Activated CD4-positive, alpha-beta T cell treated with anti-CD3 and anti-CD28 coated beads, Interleukin-2, amount 10 ng/mL, durations not matched to agents 7 days and 5 days (primary cell): ENCODE data around the gene TRIM9. TPM values are rescaled to one million over a fixed set of nuclear protein-coding genes. Genes with fewer than 3 reads are reported as not detected.

Experiments
- CTCF ChIA-PET: fragments of 350-600 bp; sonication (Branson Sonifier 250); formaldehyde crosslinking; loops from one replicate; lab custom pipeline; 2021; ENCODE audit warnings: antibody characterized with exemption; lab: Charles Lee
- POLR2A ChIA-PET: fragments of 350-600 bp; sonication (Branson Sonifier 250); formaldehyde crosslinking; loops from one replicate; lab custom pipeline; 2021; ENCODE audit warnings: antibody characterized with exemption; lab: Charles Lee
- DNase-seq: peaks from one replicate; pipeline ENCODE4 v3.0.0-alpha.2; 2020
- H3K27ac Mint-ChIP-seq: one replicate; pipeline ENCODE4 v1.8.0; 2021; ENCODE audit warnings: mild to moderate bottlenecking, moderate library complexity, mixed read lengths
- H3K27me3 Mint-ChIP-seq: one replicate; pipeline ENCODE4 v1.8.0; 2021; ENCODE audit warnings: mixed read lengths
- H3K36me3 Mint-ChIP-seq: one replicate; pipeline ENCODE4 v1.8.0; 2021; ENCODE audit warnings: low read depth, mixed read lengths
- H3K4me1 Mint-ChIP-seq: one replicate; pipeline ENCODE4 v1.8.0; 2021; ENCODE audit warnings: mixed read lengths
- H3K4me3 Mint-ChIP-seq: one replicate; pipeline ENCODE4 v1.8.0; 2021; ENCODE audit warnings: mild to moderate bottlenecking, moderate library complexity, mixed read lengths
- H3K9me3 Mint-ChIP-seq: one replicate; pipeline ENCODE4 v1.8.0; 2021; ENCODE audit warnings: mixed read lengths
- total RNA-seq, 2 experiments: library from RNA; stranded (reverse); gene quantifications; one replicate each; pipeline ENCODE4 v1.2.3, GENCODE V29; 2021

The TRIM9 gene
- total RNA-seq, 2 experiments from 2014 or later: 0.30 to 0.44 TPM

GRCh38 chr14:50979941-50980850 lies 114.7 kb downstream of the TRIM9 start:
- POLR2A ChIA-PET: no interaction called here
- peaks cover 7% of the 10 kb centered on the region for H3K27me3 Mint-ChIP-seq
- H3K4me3 Mint-ChIP-seq: no peak overlapping the region
- H3K4me1 Mint-ChIP-seq: no peaks in the 10 kb centered on the region
- no peaks in the 10 kb centered on the region for H3K9me3 Mint-ChIP-seq
- no peak overlapping the region for H3K27ac Mint-ChIP-seq
- CTCF ChIA-PET: no interaction called here
- no peaks in the 10 kb centered on the region for H3K36me3 Mint-ChIP-seq
- no peak for DNase-seq

GRCh38 chr14:50978888-50979287 lies 116.0 kb downstream of the TRIM9 start:
- DNase-seq: no peak
- Mint-ChIP-seq H3K4me1 (no peaks in the 10 kb centered on the region), H3K27ac (no peak overlapping the region), H3K27me3 (peaks cover 7% of the 10 kb centered on the region), H3K36me3 (no peaks in the 10 kb centered on the region), H3K4me3 (no peak overlapping the region), H3K9me3 (no peaks in the 10 kb centered on the region)
- ChIA-PET CTCF (no interaction called here), POLR2A (no interaction called here)

- DNase-seq: no peak
- CTCF ChIA-PET: no interaction called here
- Mint-ChIP-seq H3K27me3 (peaks cover 7% of the 10 kb centered on the region), H3K4me3 (no peak overlapping the region), H3K9me3 (no peaks in the 10 kb centered on the region), H3K36me3 (no peaks in the 10 kb centered on the region), H3K27ac (no peak overlapping the region), H3K4me1 (no peaks in the 10 kb centered on the region)
- POLR2A ChIA-PET: no interaction called here
Observed at GRCh38 chr14:50978529-50978871, 116.4 kb downstream of the TRIM9 start.

GRCh38 chr14:50977863-50978528 lies 116.9 kb downstream of the TRIM9 start:
- Mint-ChIP-seq H3K4me1 (no peaks in the 10 kb centered on the region), H3K27ac (no peak overlapping the region), H3K4me3 (no peak overlapping the region), H3K27me3 (peaks cover 7% of the 10 kb centered on the region), H3K9me3 (no peaks in the 10 kb centered on the region), H3K36me3 (no peaks in the 10 kb centered on the region)
- ChIA-PET CTCF (no interaction called here), POLR2A (no interaction called here)
- no peak for DNase-seq

GRCh38 chr14:50974118-50974517 lies 120.8 kb downstream of the TRIM9 start:
- peaks cover 4% of the 10 kb centered on the region for H3K27me3 Mint-ChIP-seq
- CTCF ChIA-PET: no interaction called here

GRCh38 chr14:50972734-50973133 lies 122.2 kb downstream of the TRIM9 start:
- Mint-ChIP-seq H3K4me1 (no peaks in the 10 kb centered on the region), H3K27me3 (peaks cover 7% of the 10 kb centered on the region), H3K36me3 (no peaks in the 10 kb centered on the region), H3K27ac (no peak overlapping the region), H3K9me3 (no peaks in the 10 kb centered on the region), H3K4me3 (no peak overlapping the region)
- ChIA-PET POLR2A (no interaction called here), CTCF (no interaction called here)
- DNase-seq: no peak

More at GRCh38 chr14:50974118-50974517, 120.8 kb downstream of the TRIM9 start:
- DNase-seq: no peak
- Mint-ChIP-seq H3K36me3 (no peaks in the 10 kb centered on the region), H3K4me3 (no peak overlapping the region), H3K4me1 (no peaks in the 10 kb centered on the region), H3K9me3 (no peaks in the 10 kb centered on the region), H3K27ac (no peak overlapping the region)
- POLR2A ChIA-PET: no interaction called here

GRCh38 chr14:50970886-50971781 lies 123.8 kb downstream of the TRIM9 start:
- no peak for DNase-seq
- no peak overlapping the region for H3K4me3 Mint-ChIP-seq
- no peaks in the 10 kb centered on the region for H3K9me3 Mint-ChIP-seq
- no peaks in the 10 kb centered on the region for H3K4me1 Mint-ChIP-seq
- peaks cover 7% of the 10 kb centered on the region for H3K27me3 Mint-ChIP-seq
- CTCF ChIA-PET: interaction anchor here (1.3 kb wide), 1 partner anchor 11 kb away, joined by 3 read pairs; no protein-coding TSS in a partner anchor
- POLR2A ChIA-PET: no interaction called here
- H3K27ac Mint-ChIP-seq: no peak overlapping the region
- H3K36me3 Mint-ChIP-seq: no peaks in the 10 kb centered on the region

GRCh38 chr14:50967790-50968189 lies 127.1 kb downstream of the TRIM9 start:
- POLR2A ChIA-PET: no interaction called here
- Mint-ChIP-seq H3K27me3 (peaks cover 2% of the 10 kb centered on the region), H3K27ac (no peak overlapping the region), H3K4me3 (no peak overlapping the region), H3K9me3 (no peaks in the 10 kb centered on the region), H3K36me3 (no peaks in the 10 kb centered on the region), H3K4me1 (no peaks in the 10 kb centered on the region)
- CTCF ChIA-PET: interaction anchor here (0.6 kb wide), 2 partner anchors 20 to 94 kb away, joined by 3 read pairs; no protein-coding TSS in a partner anchor
- DNase-seq: no peak

GRCh38 chr14:50967103-50967502 lies 127.8 kb downstream of the TRIM9 start:
- ChIA-PET CTCF (interaction anchor here (0.6 kb wide), 1 partner anchor 95 kb away, joined by 3 read pairs; no protein-coding TSS in a partner anchor), POLR2A (no interaction called here)
- H3K4me3 Mint-ChIP-seq: no peak overlapping the region

GRCh38 chr14:50964683-50965390 lies 130.1 kb downstream of the TRIM9 start:
- no peaks in the 10 kb centered on the region for H3K36me3 Mint-ChIP-seq
- POLR2A ChIA-PET: no interaction called here
- H3K27ac Mint-ChIP-seq: no peak overlapping the region
- H3K9me3 Mint-ChIP-seq: no peaks in the 10 kb centered on the region
- CTCF ChIA-PET: no interaction called here
- peaks cover 4% of the 10 kb centered on the region for H3K27me3 Mint-ChIP-seq
- DNase-seq: no peak
- H3K4me3 Mint-ChIP-seq: no peak overlapping the region
- H3K4me1 Mint-ChIP-seq: no peaks in the 10 kb centered on the region

More at GRCh38 chr14:50967103-50967502, 127.8 kb downstream of the TRIM9 start:
- Mint-ChIP-seq H3K4me1 (no peaks in the 10 kb centered on the region), H3K27ac (no peak overlapping the region), H3K27me3 (peaks cover 4% of the 10 kb centered on the region), H3K9me3 (no peaks in the 10 kb centered on the region), H3K36me3 (no peaks in the 10 kb centered on the region)
- DNase-seq: no peak

- CTCF ChIA-PET: interaction anchor here (0.8 to 1.3 kb wide), 2 partner anchors 29 to 95 kb away, joined by 3 to 4 read pairs; no protein-coding TSS in a partner anchor
- POLR2A ChIA-PET: no interaction called here
- Mint-ChIP-seq H3K27me3 (peaks cover 4% of the 10 kb centered on the region), H3K4me3 (no peak overlapping the region), H3K27ac (no peak overlapping the region), H3K36me3 (no peaks in the 10 kb centered on the region), H3K4me1 (no peaks in the 10 kb centered on the region), H3K9me3 (no peaks in the 10 kb centered on the region)
- DNase-seq: no peak
Observed at GRCh38 chr14:50963919-50964318, 131.0 kb downstream of the TRIM9 start.
